H1 (cell line): ENCODE data around the gene CTNNA3. TPM values are rescaled to one million over a fixed set of nuclear protein-coding genes. Genes with fewer than 3 reads are reported as not detected.

ENCODE experiments used
- CTCF ChIA-PET: fragments of 300-600 bp; sonication (Branson Sonifier 250); formaldehyde crosslinking; loops from one replicate; lab custom pipeline; 2021; ENCODE audit not compliant: partially characterized antibody; lab: Charles Lee
- POLR2A ChIA-PET: fragments of 300-600 bp; sonication (Branson Sonifier 250); formaldehyde crosslinking; loops from one replicate; lab custom pipeline; 2021; ENCODE audit warnings: inconsistent platforms; ENCODE audit not compliant: partially characterized antibody; lab: Charles Lee
- DNase-seq, 2 experiments: peaks; one replicate each; pipeline versions ENCODE4 v3.0.0 to v3.0.0-alpha.2; 2010 to 2022; ENCODE audit warnings: low spot score in 2 of 2, low read depth in 1 of 2, mixed read lengths in 1 of 2
- FAIRE-seq: peaks from 2 replicates; lab custom pipeline; 2011; peaks lifted over from hg19 to GRCh38; lab: Jason Lieb, UNC
- H2AFZ ChIP-seq: 2 replicates; pipeline ENCODE4 v1.8.1; 2012; ENCODE audit warnings: low read length, inconsistent platforms
- H2AK5ac ChIP-seq: 2 replicates; pipeline ENCODE4 v1.6.1; 2013; ENCODE audit warnings: low read depth, low read length
- H2BK120ac ChIP-seq: replicated peaks from 2 replicates; pipeline ENCODE3; 2013; ENCODE audit warnings: low read depth, low read length, inconsistent platforms
- H2BK12ac ChIP-seq: 2 replicates; pipeline ENCODE4 v1.6.1; 2013; ENCODE audit warnings: low read depth, low read length
- H2BK15ac ChIP-seq: 2 replicates; pipeline ENCODE4 v1.6.1; 2013; ENCODE audit warnings: low read length
- H2BK20ac ChIP-seq: 2 replicates; pipeline ENCODE4 v1.6.1; 2013; ENCODE audit warnings: low read length
- H2BK5ac ChIP-seq: 2 replicates; pipeline ENCODE4 v1.6.1; 2013; ENCODE audit warnings: low read depth, low read length
- H3K14ac ChIP-seq: 2 replicates; pipeline ENCODE4 v1.6.1; 2013; ENCODE audit warnings: inconsistent platforms; ENCODE audit not compliant: insufficient read length
- H3K18ac ChIP-seq: 2 replicates; pipeline ENCODE4 v1.6.1; 2013; ENCODE audit warnings: low read length; ENCODE audit errors: extremely low read depth
- H3K23ac ChIP-seq: 2 replicates; pipeline ENCODE4 v1.6.1; 2013; ENCODE audit warnings: inconsistent platforms; ENCODE audit not compliant: insufficient read length
- H3K23me2 ChIP-seq: 2 replicates; pipeline ENCODE4 v1.6.1; 2013; ENCODE audit warnings: low read depth, low read length
- H3K27ac ChIP-seq: 2 replicates; pipeline ENCODE4 v1.6.1; 2011; ENCODE audit warnings: low read depth, low read length, inconsistent platforms
- H3K27me3 ChIP-seq, 4 experiments: replicated peaks in 1 of 4; 1 replicate in 1 of 4; 2 replicates in 3 of 4; pipeline versions ENCODE4 v1.6.1 to v1.8.1; 2011 to 2013; ENCODE audit warnings: low read length in 3 of 4, mild to moderate bottlenecking in 3 of 4, inconsistent platforms in 2 of 4, mixed read lengths in 2 of 4, moderate library complexity in 1 of 4; ENCODE audit not compliant: control insufficient read depth in 3 of 4, insufficient read depth in 3 of 4; ENCODE audit errors: extremely low read depth in 1 of 4
- H3K36me3 ChIP-seq, 4 experiments: 2 replicates each; pipeline versions ENCODE4 v1.6.1 to v1.8.1; 2011 to 2013; ENCODE audit warnings: mild to moderate bottlenecking in 4 of 4, low read length in 3 of 4, moderate library complexity in 2 of 4, control low read depth in 1 of 4, inconsistent platforms in 1 of 4; ENCODE audit not compliant: insufficient read depth in 4 of 4, control insufficient read depth in 2 of 4
- H3K4ac ChIP-seq: replicated peaks from 2 replicates; pipeline ENCODE3; 2013; ENCODE audit warnings: low read length, low read depth, mixed read lengths, inconsistent platforms; ENCODE audit not compliant: insufficient read length
- H3K4me1 ChIP-seq, 4 experiments: replicated peaks in 1 of 4; 1 replicate in 1 of 4; 2 replicates in 3 of 4; pipeline versions ENCODE4 v1.6.1 to v1.8.1; 2011 to 2013; ENCODE audit warnings: low read length in 3 of 4, inconsistent platforms in 2 of 4, mixed read lengths in 1 of 4; ENCODE audit not compliant: insufficient read depth in 4 of 4, control insufficient read depth in 3 of 4
- H3K4me2 ChIP-seq, 2 experiments: 2 replicates each; pipeline versions ENCODE4 v1.6.1 to v1.8.1; 2011 to 2013; ENCODE audit warnings: low read depth in 2 of 2, low read length in 2 of 2, control low read depth in 1 of 2, inconsistent platforms in 1 of 2, mild to moderate bottlenecking in 1 of 2; ENCODE audit not compliant: insufficient read depth in 1 of 2
- H3K4me3 ChIP-seq, 4 experiments: fragments of 200-600, 300-600 bp in 1 of 4; sonication (generic), shearing (Covaris generic), sonication (Bioruptor Twin) in 1 of 4; 2 replicates each; pipeline versions ENCODE4 v1.5.1 to v1.8.1; 2011 to 2016; ENCODE audit warnings: low read length in 4 of 4, low read depth in 3 of 4, control low read depth in 2 of 4, inconsistent platforms in 2 of 4, mild to moderate bottlenecking in 2 of 4, mixed read lengths in 1 of 4, moderate library complexity in 1 of 4; ENCODE audit not compliant: insufficient read depth in 2 of 4; ENCODE audit errors: extremely low read depth in 1 of 4
- H3K56ac ChIP-seq: replicated peaks from 2 replicates; pipeline ENCODE3; 2013; ENCODE audit warnings: low read depth, mild to moderate bottlenecking, mixed read lengths, low read length, inconsistent platforms; ENCODE audit not compliant: insufficient read length
- H3K79me1 ChIP-seq: 2 replicates; pipeline ENCODE4 v1.6.1; 2013; ENCODE audit warnings: low read depth, low read length, control low read depth
- H3K79me2 ChIP-seq, 2 experiments: 2 replicates each; pipeline versions ENCODE4 v1.6.1 to v1.8.1; 2012 to 2013; ENCODE audit warnings: low read length in 2 of 2, mild to moderate bottlenecking in 2 of 2, inconsistent platforms in 1 of 2; ENCODE audit not compliant: insufficient read depth in 2 of 2, control insufficient read depth in 1 of 2
- H3K9ac ChIP-seq, 4 experiments: replicated peaks in 1 of 4; 1 replicate in 1 of 4; 2 replicates in 3 of 4; pipeline versions ENCODE4 v1.6.1 to v1.8.1; 2011 to 2013; ENCODE audit warnings: low read depth in 3 of 4, low read length in 3 of 4, control low read depth in 2 of 4, mild to moderate bottlenecking in 2 of 4, moderate library complexity in 2 of 4, inconsistent platforms in 1 of 4; ENCODE audit errors: extremely low read depth in 1 of 4
- H3K9me3 ChIP-seq, 2 experiments: 2 replicates each; pipeline versions ENCODE4 v1.6.1 to v1.8.1; 2012 to 2013; ENCODE audit warnings: mild to moderate bottlenecking in 2 of 2, moderate library complexity in 2 of 2, control low read depth in 1 of 2, inconsistent platforms in 1 of 2, low read depth in 1 of 2, low read length in 1 of 2, mixed read lengths in 1 of 2; ENCODE audit not compliant: insufficient read depth in 2 of 2
- H4K20me1 ChIP-seq, 2 experiments: replicated peaks in 1 of 2; 2 replicates each; pipeline versions ENCODE3 to v1.8.1; 2011 to 2013; ENCODE audit warnings: inconsistent platforms in 2 of 2, low read length in 2 of 2, mild to moderate bottlenecking in 1 of 2; ENCODE audit not compliant: insufficient read depth in 2 of 2, control insufficient read depth in 1 of 2
- H4K5ac ChIP-seq: 2 replicates; pipeline ENCODE4 v1.6.1; 2013; ENCODE audit warnings: low read length, low read depth, mixed read lengths, inconsistent platforms; ENCODE audit not compliant: insufficient read length
- H4K8ac ChIP-seq: 2 replicates; pipeline ENCODE4 v1.8.0; 2013; ENCODE audit warnings: mild to moderate bottlenecking, moderate library complexity, low read length, inconsistent platforms; ENCODE audit not compliant: insufficient read depth; ENCODE audit errors: extremely low read depth
- H4K91ac ChIP-seq: replicated peaks from 2 replicates; pipeline ENCODE3; 2013; ENCODE audit warnings: low read length, mixed read lengths, inconsistent platforms; ENCODE audit not compliant: insufficient read length
- BCL11A ChIP-seq, 2 experiments: IDR thresholded peaks; one replicate each; pipeline ENCODE4 v1.6.1; 2011; ENCODE audit warnings: low read depth in 2 of 2, low read length in 2 of 2, mild to moderate bottlenecking in 2 of 2
- KDM1A ChIP-seq: fragments of 200-600, 300-600 bp; sonication (generic); IDR thresholded peaks from 2 replicates; pipeline ENCODE4 v1.7.1; 2016; ENCODE audit warnings: mild to moderate bottlenecking, low read length, borderline replicate concordance
- SIRT6 ChIP-seq: IDR thresholded peaks from one replicate; pipeline ENCODE4 v1.7.1; 2012; ENCODE audit warnings: low read length, inconsistent platforms
- TBP ChIP-seq: IDR thresholded peaks from 2 replicates; pipeline ENCODE4 v1.6.1; 2011; ENCODE audit warnings: low read depth, low read length, improper control_type of control experiment
- WGBS, 2 experiments: shearing (Covaris generic) in 1 of 2; methylation state at CpG; one replicate each; pipeline versions ENCODE4 v1.1.6 to v1.1.7; 2013 to 2015; ENCODE audit warnings: low lambda C conversion rate in 2 of 2, mixed read lengths in 2 of 2, inconsistent platforms in 1 of 2, low coverage in 1 of 2, missing lambda C conversion rate in 1 of 2; ENCODE audit not compliant: insufficient replicate concordance in 2 of 2, insufficient coverage in 1 of 2, insufficient read length in 1 of 2; ENCODE audit errors: extremely low coverage in 1 of 2, missing lambda C conversion rate in 1 of 2; 5-methylcytosine and 5-hydroxymethylcytosine counted together
- polyA plus RNA-seq, 7 experiments: library from polyadenylated mRNA; depleted of rRNA in 3 of 7; stranded (reverse) in 5 of 7; unstranded in 2 of 7; fragments of >200 nt in 5 of 7; fragments of 200-250 nt in 2 of 7; gene quantifications; 1 replicate in 5 of 7; 2 replicates in 1 of 7; 4 replicates in 1 of 7; pipeline versions ENCODE4 v1.2.1 to v1.2.3, GENCODE V29; 2011 to 2013; ENCODE audit warnings: missing spikeins in 2 of 7, mixed read lengths in 2 of 7
- total RNA-seq: library from RNA; stranded (reverse); fragmentation: NEBNext Ultra II Directional; extraction: Animal tissue kit (Norgen Biotek cat#: 25700); gene quantifications from 2 replicates; pipeline ENCODE4 v1.2.1, GENCODE V29; 2021

Gene CTNNA3
- total and polyA plus RNA-seq, 2 of the 8 experiments (the other 6 are each of a cell fraction or from before 2014, with no cell fraction given) = 1.3 to 1.5 TPM

DNA sequence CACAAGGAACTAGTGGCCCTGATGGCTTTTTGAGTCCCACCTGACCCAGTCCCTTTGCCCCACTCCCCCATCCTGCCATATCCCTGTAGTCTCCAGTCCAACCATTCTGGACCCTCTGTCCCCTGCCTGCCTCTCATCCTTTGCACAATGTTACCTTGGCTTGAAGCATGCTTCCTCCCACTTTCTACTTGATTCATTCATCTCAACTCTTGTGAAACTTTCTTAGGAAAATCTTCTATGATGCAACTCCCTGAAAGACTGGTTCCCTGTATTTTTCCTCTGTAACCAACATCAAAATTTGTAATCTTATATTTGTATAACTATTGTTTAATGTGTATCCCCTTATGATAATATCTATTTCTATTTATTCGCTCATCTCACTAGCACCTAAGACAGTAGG is 618.6 kb downstream of the CTNNA3 start:
- Histone ChIP-seq H2BK12ac (no peak overlapping the region), H2AK5ac (no peak overlapping the region), H3K79me2 (no peaks in the 10 kb centered on the region), H4K20me1 (no peaks in the 10 kb centered on the region), H3K14ac (no peak overlapping the region), H3K27ac (no peak overlapping the region), H4K5ac (no peak overlapping the region), H3K9ac (no peak overlapping the region), H3K56ac (no peak overlapping the region), H2BK120ac (no peak overlapping the region), H3K36me3 (no peaks in the 10 kb centered on the region), H3K18ac (no peak overlapping the region), H3K27me3 (no peaks in the 10 kb centered on the region), H3K23me2 (no peaks in the 10 kb centered on the region), H3K4me1 (no peaks in the 10 kb centered on the region), H3K79me1 (no peaks in the 10 kb centered on the region), H3K4me3 (no peak overlapping the region), H3K9me3 (no peaks in the 10 kb centered on the region), H4K8ac (no peak overlapping the region), H3K4me2 (no peak overlapping the region), H2BK20ac (no peak overlapping the region), H2BK5ac (no peak overlapping the region), H4K91ac (no peak overlapping the region), H2BK15ac (no peak overlapping the region), H2AFZ (no peak overlapping the region), H3K23ac (no peak overlapping the region), H3K4ac (no peak overlapping the region)
- no peak for FAIRE-seq
- 83% methylated on average over 1 of the region's 1 CpG; no CpG with 5 or more reads in 1 of the 2 experiments for WGBS, 2 experiments
- ChIA-PET POLR2A (no interaction called here), CTCF (no interaction called here)
- TF ChIP-seq BCL11A (IDR thresholded peaks at IDR 0.05; ENCODE audit: low read depth in 2 of 2, low read length in 2 of 2) (no peak), TBP (no peak), KDM1A (no peak), SIRT6 (no peak)
- no peak for DNase-seq
